Activated CD8-positive, alpha-beta memory T cell treated with anti-CD3 and anti-CD28 coated beads, Interleukin-2, amount 50 U/mL, for 24 hours (primary cell): Measurements from ENCODE around the gene ST3GAL6.

ENCODE experiments used
- DNase-seq: peaks from one replicate; pipeline ENCODE4 v3.0.0-alpha.2; 2020; ENCODE audit errors: extremely low read depth

Gene ST3GAL6, protein sequence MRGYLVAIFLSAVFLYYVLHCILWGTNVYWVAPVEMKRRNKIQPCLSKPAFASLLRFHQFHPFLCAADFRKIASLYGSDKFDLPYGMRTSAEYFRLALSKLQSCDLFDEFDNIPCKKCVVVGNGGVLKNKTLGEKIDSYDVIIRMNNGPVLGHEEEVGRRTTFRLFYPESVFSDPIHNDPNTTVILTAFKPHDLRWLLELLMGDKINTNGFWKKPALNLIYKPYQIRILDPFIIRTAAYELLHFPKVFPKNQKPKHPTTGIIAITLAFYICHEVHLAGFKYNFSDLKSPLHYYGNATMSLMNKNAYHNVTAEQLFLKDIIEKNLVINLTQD

GRCh38 chr3:98763076-98763475 lies at the start of gene ST3GAL6:
Gene ST3GAL6 (plus strand): TSS chr3:98763340. CDS start chr3:98768441, 5,101 bp downstream.
- DNase-seq, result no peak

GRCh38 chr3:98713984-98714383 lies 49.2 kb upstream of the ST3GAL6 start:
- no peak for DNase-seq

DNA sequence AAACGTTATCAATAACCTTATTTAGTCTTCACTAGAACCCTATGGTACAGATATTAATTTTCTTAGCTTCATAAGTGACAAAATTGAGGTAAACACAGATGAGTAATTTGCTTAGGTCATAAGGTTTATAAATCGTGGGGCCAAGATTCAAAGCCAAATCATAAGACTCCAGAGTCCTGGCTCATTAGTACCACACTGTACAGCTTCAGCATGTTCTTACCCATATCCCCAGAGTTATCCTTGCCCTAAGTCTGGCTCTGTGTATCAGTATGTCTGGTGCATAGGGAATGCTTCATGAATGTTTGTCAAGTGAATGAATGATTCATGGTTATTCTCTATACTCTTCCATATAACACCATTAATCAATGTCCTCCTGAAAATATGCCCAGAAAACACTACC lies 45.6 kb upstream of the ST3GAL6 start:
- DNase-seq, result no peak

GRCh38 chr3:98718730-98719129 lies 44.4 kb upstream of the ST3GAL6 start:
- no peak for DNase-seq

GRCh38 chr3:98721776-98722175 lies 41.4 kb upstream of the ST3GAL6 start:
- DNase-seq, result no peak

GRCh38 chr3:98722389-98722788 lies 40.8 kb upstream of the ST3GAL6 start:
- no peak for DNase-seq

- no peak for DNase-seq
These were observed 37.8 kb upstream of the ST3GAL6 start for GRCh38 chr3:98725352-98725751.

- DNase-seq, result no peak
These were observed 37.1 kb upstream of the ST3GAL6 start for GRCh38 chr3:98726084-98726483.

- no peak for DNase-seq
These were observed 35.5 kb upstream of the ST3GAL6 start for GRCh38 chr3:98727638-98728037.

- DNase-seq, result no peak
These were observed 34.5 kb upstream of the ST3GAL6 start for GRCh38 chr3:98728672-98729071.

GRCh38 chr3:98730338-98730737 lies 32.8 kb upstream of the ST3GAL6 start:
- DNase-seq, result no peak

DNA sequence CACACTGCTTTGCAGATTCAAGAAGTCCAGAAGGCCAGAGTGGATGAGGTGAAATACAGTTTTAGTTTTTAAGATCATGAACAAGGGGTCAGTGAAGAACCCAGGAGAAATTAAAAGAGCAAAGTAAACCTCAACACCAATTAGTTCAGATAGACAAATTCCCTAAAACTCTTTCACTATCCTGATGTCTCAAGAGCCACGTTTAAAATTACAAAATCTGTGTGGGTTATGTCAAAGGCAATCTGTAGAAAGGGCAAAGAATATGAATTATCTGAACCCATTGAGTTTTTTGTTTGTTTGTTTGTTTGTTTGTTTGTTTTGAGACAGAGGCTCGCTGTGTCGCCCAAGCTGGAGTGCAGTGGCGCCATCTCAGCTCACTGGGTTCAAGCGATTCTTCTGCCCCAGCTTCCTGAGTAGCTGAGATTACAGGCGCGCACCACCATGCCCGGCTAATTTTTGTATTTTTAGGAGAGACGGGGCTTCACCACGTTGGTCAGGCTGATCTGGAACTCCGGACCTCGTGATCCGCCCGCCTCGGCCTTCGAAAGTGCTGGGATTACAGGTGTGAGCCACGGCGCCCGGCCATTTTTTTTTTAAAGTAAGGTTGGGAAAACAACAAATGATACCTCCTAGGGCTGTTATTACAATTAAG lies 32.1 kb upstream of the ST3GAL6 start:
- DNase-seq, result no peak

GRCh38 chr3:98731720-98732285 lies 31.3 kb upstream of the ST3GAL6 start:
- DNase-seq, result no peak

DNA sequence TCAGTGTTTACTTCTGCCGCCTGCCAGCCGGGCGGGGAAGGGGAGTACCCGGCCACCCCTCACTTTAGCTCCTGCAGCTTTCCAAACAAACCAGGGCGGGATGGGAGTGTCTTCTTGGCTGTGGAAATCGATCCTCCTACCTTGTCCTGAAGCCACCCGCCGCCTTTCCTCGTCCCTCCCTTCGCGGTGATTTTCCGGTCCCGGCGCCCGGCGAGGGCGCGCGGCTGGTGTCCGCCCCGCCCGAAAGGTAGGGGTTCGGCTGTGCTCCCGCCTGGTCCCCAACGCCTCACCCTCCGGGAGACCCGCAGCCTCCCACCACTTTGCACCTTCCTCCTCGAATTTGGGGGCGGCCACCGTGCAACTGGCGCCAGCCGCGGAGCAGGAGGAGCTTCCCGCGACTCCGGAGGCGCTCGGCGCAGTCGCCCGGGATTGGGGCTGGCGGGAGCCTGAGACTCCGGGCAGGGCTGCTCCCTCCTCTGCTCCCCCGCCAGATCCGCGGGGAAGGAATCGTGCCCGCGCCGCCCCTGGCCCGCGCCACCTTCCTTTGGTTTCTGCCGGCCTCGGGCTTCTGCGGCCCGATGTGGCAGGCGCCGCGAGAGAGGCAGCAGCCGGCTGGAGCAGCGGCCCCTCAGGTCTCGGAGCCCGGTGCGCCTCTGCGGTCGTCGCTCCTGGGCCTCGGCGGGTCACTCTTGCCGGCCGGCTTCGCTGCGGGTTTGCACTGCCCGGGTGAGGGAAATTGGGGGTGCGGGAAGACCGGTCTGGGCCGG lies 30.7 kb upstream of the ST3GAL6 start:
- no peak for DNase-seq

- no peak for DNase-seq
These were observed 29.9 kb upstream of the ST3GAL6 start for GRCh38 chr3:98733053-98733811.

DNA sequence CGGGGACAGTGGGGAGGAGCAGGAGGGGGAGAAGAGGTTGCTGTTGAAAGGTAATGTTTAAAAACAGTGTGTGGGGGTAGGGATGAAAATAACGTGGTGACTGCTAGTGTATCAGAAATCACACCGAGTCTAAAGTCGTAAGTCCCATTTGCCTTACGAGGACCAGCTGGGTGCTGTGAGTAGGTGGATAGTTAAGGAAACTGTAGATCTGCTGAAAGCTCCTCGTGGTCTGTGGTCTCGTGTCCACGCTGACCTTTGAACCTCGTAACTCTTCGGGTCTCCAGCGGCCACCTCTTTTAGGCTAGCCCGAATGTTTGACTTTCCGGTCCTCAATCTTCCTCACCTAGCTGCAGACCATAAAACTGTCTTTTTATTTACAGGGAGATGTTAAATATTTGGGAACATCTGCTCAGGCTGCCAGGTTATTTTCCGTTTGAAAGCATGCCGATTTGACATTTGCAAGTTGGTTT lies 29.3 kb upstream of the ST3GAL6 start:
- DNase-seq, result no peak

GRCh38 chr3:98734306-98734705 lies 28.8 kb upstream of the ST3GAL6 start:
- DNase-seq, result no peak

DNA sequence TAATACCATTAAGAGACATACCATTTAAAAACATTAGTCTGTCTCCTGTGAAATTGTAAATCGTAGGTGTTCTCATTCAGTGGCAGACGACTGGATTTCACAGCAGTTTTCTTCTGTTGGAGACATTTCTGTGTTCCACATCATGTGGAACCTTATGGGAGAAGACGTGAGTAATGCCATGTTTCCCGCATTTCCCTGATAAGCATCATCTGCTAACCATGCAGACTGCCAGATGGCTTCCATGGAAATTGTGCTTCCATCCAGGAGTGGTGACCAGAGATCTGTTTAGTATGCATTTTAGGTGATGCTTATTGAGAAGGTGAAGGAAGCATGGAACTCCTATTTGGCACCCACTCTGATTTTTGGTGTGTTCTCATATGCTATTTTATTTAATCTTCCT lies 28.4 kb upstream of the ST3GAL6 start:
- no peak for DNase-seq

GRCh38 chr3:98735296-98735695 lies 27.8 kb upstream of the ST3GAL6 start:
- DNase-seq, result no peak

DNA sequence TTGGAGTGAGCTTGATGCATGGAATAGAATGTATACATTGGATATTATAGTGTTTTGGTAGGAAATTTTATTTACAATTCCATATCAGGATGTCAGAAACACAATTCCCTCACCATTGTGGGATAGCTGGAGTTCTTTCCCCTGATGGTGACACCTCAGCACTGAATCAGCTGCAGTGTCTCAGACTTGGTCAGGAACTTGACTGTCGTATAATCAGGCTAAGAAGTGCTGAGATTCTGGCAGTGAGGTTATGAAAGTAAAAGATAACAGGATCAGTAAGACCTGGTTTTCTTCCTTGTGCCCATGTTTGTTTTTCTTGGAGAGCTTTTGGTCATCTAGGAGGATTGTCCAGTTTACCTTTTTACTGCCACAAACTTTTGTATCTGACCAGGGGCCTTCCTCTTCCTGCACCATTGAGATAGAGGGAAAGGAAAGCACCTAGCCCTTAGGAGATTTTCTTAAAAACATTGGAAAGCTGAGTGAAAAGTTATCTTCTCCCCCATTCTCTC lies 27.3 kb upstream of the ST3GAL6 start:
- no peak for DNase-seq

- no peak for DNase-seq
These were observed 25.8 kb upstream of the ST3GAL6 start for GRCh38 chr3:98737301-98737700.
